GM23338 (cell line): ENCODE data around the gene KCNIP1. TPM values are rescaled to one million over a fixed set of nuclear protein-coding genes. Genes with fewer than 3 reads are reported as not detected.

Experiments used
- ATAC-seq: fragments of 200-7000 bp; cut with Tn5 transposase; 3 replicates; pipeline ENCODE4 v1.9.1; 2020
- DNase-seq: peaks from one replicate; pipeline ENCODE4 v3.0.0-alpha.2; 2015; ENCODE audit warnings: low spot score
- H2AFZ ChIP-seq: fragments of 200-600 bp; sonication (generic); 2 replicates; pipeline ENCODE4 v1.8.0; 2016; ENCODE audit warnings: antibody characterized with exemption, mild to moderate bottlenecking, moderate library complexity
- H3F3A ChIP-seq: fragments of 200-600 bp; sonication (generic); replicated peaks from 2 replicates; pipeline ENCODE4 v1.8.0; 2017; ENCODE audit warnings: antibody characterized with exemption, mixed run types, low read depth
- H3K27ac ChIP-seq: fragments of 200-600 bp; sonication (generic); 2 replicates; pipeline ENCODE4 v1.6.1; 2016; ENCODE audit warnings: low read depth
- H3K27me3 ChIP-seq: fragments of 200-600 bp; sonication (generic); 2 replicates; pipeline ENCODE4 v1.8.0; 2016; ENCODE audit warnings: mild to moderate bottlenecking, mixed run types, moderate library complexity; ENCODE audit not compliant: insufficient read depth
- H3K36me3 ChIP-seq: fragments of 200-600 bp; sonication (generic); 2 replicates; pipeline ENCODE4 v1.8.0; 2016; ENCODE audit warnings: mild to moderate bottlenecking; ENCODE audit not compliant: insufficient read depth
- H3K4me1 ChIP-seq: fragments of 200-600 bp; sonication (generic); 2 replicates; pipeline ENCODE4 v1.8.0; 2016; ENCODE audit warnings: mild to moderate bottlenecking, moderate library complexity; ENCODE audit not compliant: insufficient read depth
- H3K4me2 ChIP-seq: fragments of 200-600 bp; sonication (generic); 2 replicates; pipeline ENCODE4 v1.7.1; 2017; ENCODE audit warnings: mixed run types
- H3K4me3 ChIP-seq: fragments of 200-600 bp; sonication (generic); 2 replicates; pipeline ENCODE4 v1.6.1; 2016; ENCODE audit warnings: mixed run types
- H3K79me2 ChIP-seq: fragments of 200-600 bp; sonication (generic); replicated peaks from 2 replicates; pipeline ENCODE4 v1.8.0; 2017; ENCODE audit warnings: mild to moderate bottlenecking; ENCODE audit not compliant: insufficient read depth
- H3K9me2 ChIP-seq: fragments of 200-600 bp; sonication (generic); 2 replicates; pipeline ENCODE4 v1.8.0; 2017; ENCODE audit not compliant: insufficient read depth
- H4K20me1 ChIP-seq: fragments of 200-600 bp; sonication (generic); replicated peaks from 2 replicates; pipeline ENCODE4 v1.8.0; 2017; ENCODE audit warnings: mild to moderate bottlenecking; ENCODE audit not compliant: insufficient read depth
- H3K27ac Mint-ChIP-seq: 2 replicates; pipeline ENCODE4 v1.8.0; 2020; ENCODE audit warnings: inconsistent platforms, mild to moderate bottlenecking, moderate library complexity, mixed read lengths
- H3K27me3 Mint-ChIP-seq: 3 replicates; pipeline ENCODE4 v1.8.0; 2022; ENCODE audit warnings: low read depth, mild to moderate bottlenecking, moderate library complexity, mixed read lengths, inconsistent platforms; ENCODE audit not compliant: insufficient read depth, poor library complexity
- H3K36me3 Mint-ChIP-seq: 3 replicates; pipeline ENCODE4 v1.8.0; 2021; ENCODE audit warnings: low read depth, mild to moderate bottlenecking, inconsistent platforms, moderate library complexity, mixed read lengths
- H3K4me1 Mint-ChIP-seq: 3 replicates; pipeline ENCODE4 v1.8.0; 2020; ENCODE audit warnings: mild to moderate bottlenecking, inconsistent platforms, mixed read lengths
- H3K4me3 Mint-ChIP-seq: 3 replicates; pipeline ENCODE4 v1.8.0; 2021; ENCODE audit warnings: moderate library complexity, mild to moderate bottlenecking, inconsistent platforms, mixed read lengths
- H3K9me3 Mint-ChIP-seq: 3 replicates; pipeline ENCODE4 v1.8.0; 2020; ENCODE audit warnings: moderate library complexity, mild to moderate bottlenecking, inconsistent platforms, mixed read lengths
- CTCF ChIP-seq, 2 experiments: fragments of 200-600 bp in 1 of 2; sonication (generic) in 1 of 2; conservative IDR thresholded peaks; 2 replicates each; pipeline versions ENCODE4 v1.5.1 to v1.6.1; 2016 to 2017; ENCODE audit warnings: antibody characterized with exemption in 2 of 2, low read depth in 2 of 2, mild to moderate bottlenecking in 2 of 2, moderate library complexity in 1 of 2
- EZH2 ChIP-seq: fragments of 200-600 bp; sonication (generic); IDR thresholded peaks from one replicate; pipeline ENCODE4 v1.8.0; 2017; ENCODE audit warnings: antibody characterized with exemption, mild to moderate bottlenecking, low read depth; ENCODE audit not compliant: unreplicated experiment
- EZH2phosphoT487 ChIP-seq: fragments of 200-600 bp; sonication (generic); IDR thresholded peaks from one replicate; pipeline ENCODE4 v1.8.1; 2018; ENCODE audit warnings: antibody characterized with exemption; ENCODE audit not compliant: unreplicated experiment
- JUNB ChIP-seq: IDR thresholded peaks from one replicate; pipeline ENCODE4 v1.6.1; 2016; ENCODE audit warnings: antibody characterized with exemption; ENCODE audit not compliant: unreplicated experiment
- NANOG ChIP-seq: IDR thresholded peaks from 2 replicates; pipeline ENCODE4 v1.6.1; 2016; ENCODE audit warnings: antibody characterized with exemption, borderline replicate concordance
- POLR2AphosphoS5 ChIP-seq: IDR thresholded peaks from 2 replicates; pipeline ENCODE4 v1.6.1; 2016; ENCODE audit warnings: antibody characterized with exemption, low read depth
- REST ChIP-seq: IDR thresholded peaks from one replicate; pipeline ENCODE4 v1.6.1; 2018; ENCODE audit warnings: antibody characterized with exemption; ENCODE audit not compliant: unreplicated experiment
- STAT1 ChIP-seq: IDR thresholded peaks from one replicate; pipeline ENCODE4 v1.6.1; 2016; ENCODE audit warnings: antibody characterized with exemption; ENCODE audit not compliant: unreplicated experiment
- ZNF114 ChIP-seq: fragments of 250-450 bp; sonication (Bioruptor Pico); IDR thresholded peaks from 2 replicates; pipeline ENCODE4 v1.5.0; 2020; ENCODE audit warnings: mild to moderate bottlenecking, moderate library complexity
- ZNF331 ChIP-seq: fragments of 250-450 bp; sonication (Bioruptor Pico); IDR thresholded peaks from 2 replicates; pipeline ENCODE4 v1.5.0; 2020; ENCODE audit warnings: low read depth, mild to moderate bottlenecking, moderate library complexity
- polyA plus RNA-seq: library from polyadenylated mRNA; unstranded; fragments of >200 nt; fragmentation: Nextera tagmentation; extraction: Ambion mirVana; gene quantifications from 2 replicates; pipeline ENCODE4 v1.2.1, GENCODE V29; 2016
- total RNA-seq: library from RNA; depleted of rRNA; stranded (reverse); fragments of >200 nt; shearing (Covaris generic); gene quantifications from 2 replicates; pipeline ENCODE4 v1.2.3, GENCODE V29; 2014
- TF ChIP-seq, protein P1 (sequence below): IDR thresholded peaks from 2 replicates; pipeline ENCODE4 v1.6.1; 2016; ENCODE audit warnings: antibody characterized with exemption
- TF ChIP-seq, protein P2 (sequence below): fragments of 250-450 bp; sonication (Bioruptor Pico); IDR thresholded peaks from 2 replicates; pipeline ENCODE4 v1.5.0; 2020; ENCODE audit warnings: mild to moderate bottlenecking, moderate library complexity

KCNIP1 gene
- total and polyA plus RNA-seq, 2 experiments from 2014 or later: 0.31 to 0.87 TPM

GRCh38 chr5:170468633-170469285, 35.1 kb upstream of the KCNIP1 start:
- Histone ChIP-seq H3K9me2 (no peaks in the 10 kb centered on the region; the same call in 1 of the 2 replicates), H3K79me2 (no peaks in the 10 kb centered on the region), H3F3A (no peaks in the 10 kb centered on the region), H2AFZ (no peak overlapping the region), H3K27ac (no peak overlapping the region), H3K4me3 (no peak overlapping the region), H3K4me1 (peaks cover 3% of the 10 kb centered on the region), H3K4me2 (no peak overlapping the region), H3K27me3 (no peaks in the 10 kb centered on the region), H3K36me3 (no peaks in the 10 kb centered on the region), H4K20me1 (no peaks in the 10 kb centered on the region)
- Mint-ChIP-seq H3K27ac (no peak overlapping the region), H3K4me1 (peaks cover 12% of the 10 kb centered on the region), H3K9me3 (no peaks in the 10 kb centered on the region), H3K27me3 (peaks cover 2% of the 10 kb centered on the region), H3K36me3 (no peaks in the 10 kb centered on the region), H3K4me3 (no peak overlapping the region)
- DNase-seq (no peak), ATAC-seq (no peak)
- TF ChIP-seq ZNF114 (CRISPR knock-in tag): no peak
- no peak for TF ChIP-seq POLR2AphosphoS5
- TF ChIP-seq REST: no peak
- no peak for TF ChIP-seq STAT1
- TF ChIP-seq, protein P1, sequence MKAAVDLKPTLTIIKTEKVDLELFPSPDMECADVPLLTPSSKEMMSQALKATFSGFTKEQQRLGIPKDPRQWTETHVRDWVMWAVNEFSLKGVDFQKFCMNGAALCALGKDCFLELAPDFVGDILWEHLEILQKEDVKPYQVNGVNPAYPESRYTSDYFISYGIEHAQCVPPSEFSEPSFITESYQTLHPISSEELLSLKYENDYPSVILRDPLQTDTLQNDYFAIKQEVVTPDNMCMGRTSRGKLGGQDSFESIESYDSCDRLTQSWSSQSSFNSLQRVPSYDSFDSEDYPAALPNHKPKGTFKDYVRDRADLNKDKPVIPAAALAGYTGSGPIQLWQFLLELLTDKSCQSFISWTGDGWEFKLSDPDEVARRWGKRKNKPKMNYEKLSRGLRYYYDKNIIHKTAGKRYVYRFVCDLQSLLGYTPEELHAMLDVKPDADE: no peak
- TF ChIP-seq JUNB: no peak
- TF ChIP-seq EZH2phosphoT487: no peak
- TF ChIP-seq, protein P2, sequence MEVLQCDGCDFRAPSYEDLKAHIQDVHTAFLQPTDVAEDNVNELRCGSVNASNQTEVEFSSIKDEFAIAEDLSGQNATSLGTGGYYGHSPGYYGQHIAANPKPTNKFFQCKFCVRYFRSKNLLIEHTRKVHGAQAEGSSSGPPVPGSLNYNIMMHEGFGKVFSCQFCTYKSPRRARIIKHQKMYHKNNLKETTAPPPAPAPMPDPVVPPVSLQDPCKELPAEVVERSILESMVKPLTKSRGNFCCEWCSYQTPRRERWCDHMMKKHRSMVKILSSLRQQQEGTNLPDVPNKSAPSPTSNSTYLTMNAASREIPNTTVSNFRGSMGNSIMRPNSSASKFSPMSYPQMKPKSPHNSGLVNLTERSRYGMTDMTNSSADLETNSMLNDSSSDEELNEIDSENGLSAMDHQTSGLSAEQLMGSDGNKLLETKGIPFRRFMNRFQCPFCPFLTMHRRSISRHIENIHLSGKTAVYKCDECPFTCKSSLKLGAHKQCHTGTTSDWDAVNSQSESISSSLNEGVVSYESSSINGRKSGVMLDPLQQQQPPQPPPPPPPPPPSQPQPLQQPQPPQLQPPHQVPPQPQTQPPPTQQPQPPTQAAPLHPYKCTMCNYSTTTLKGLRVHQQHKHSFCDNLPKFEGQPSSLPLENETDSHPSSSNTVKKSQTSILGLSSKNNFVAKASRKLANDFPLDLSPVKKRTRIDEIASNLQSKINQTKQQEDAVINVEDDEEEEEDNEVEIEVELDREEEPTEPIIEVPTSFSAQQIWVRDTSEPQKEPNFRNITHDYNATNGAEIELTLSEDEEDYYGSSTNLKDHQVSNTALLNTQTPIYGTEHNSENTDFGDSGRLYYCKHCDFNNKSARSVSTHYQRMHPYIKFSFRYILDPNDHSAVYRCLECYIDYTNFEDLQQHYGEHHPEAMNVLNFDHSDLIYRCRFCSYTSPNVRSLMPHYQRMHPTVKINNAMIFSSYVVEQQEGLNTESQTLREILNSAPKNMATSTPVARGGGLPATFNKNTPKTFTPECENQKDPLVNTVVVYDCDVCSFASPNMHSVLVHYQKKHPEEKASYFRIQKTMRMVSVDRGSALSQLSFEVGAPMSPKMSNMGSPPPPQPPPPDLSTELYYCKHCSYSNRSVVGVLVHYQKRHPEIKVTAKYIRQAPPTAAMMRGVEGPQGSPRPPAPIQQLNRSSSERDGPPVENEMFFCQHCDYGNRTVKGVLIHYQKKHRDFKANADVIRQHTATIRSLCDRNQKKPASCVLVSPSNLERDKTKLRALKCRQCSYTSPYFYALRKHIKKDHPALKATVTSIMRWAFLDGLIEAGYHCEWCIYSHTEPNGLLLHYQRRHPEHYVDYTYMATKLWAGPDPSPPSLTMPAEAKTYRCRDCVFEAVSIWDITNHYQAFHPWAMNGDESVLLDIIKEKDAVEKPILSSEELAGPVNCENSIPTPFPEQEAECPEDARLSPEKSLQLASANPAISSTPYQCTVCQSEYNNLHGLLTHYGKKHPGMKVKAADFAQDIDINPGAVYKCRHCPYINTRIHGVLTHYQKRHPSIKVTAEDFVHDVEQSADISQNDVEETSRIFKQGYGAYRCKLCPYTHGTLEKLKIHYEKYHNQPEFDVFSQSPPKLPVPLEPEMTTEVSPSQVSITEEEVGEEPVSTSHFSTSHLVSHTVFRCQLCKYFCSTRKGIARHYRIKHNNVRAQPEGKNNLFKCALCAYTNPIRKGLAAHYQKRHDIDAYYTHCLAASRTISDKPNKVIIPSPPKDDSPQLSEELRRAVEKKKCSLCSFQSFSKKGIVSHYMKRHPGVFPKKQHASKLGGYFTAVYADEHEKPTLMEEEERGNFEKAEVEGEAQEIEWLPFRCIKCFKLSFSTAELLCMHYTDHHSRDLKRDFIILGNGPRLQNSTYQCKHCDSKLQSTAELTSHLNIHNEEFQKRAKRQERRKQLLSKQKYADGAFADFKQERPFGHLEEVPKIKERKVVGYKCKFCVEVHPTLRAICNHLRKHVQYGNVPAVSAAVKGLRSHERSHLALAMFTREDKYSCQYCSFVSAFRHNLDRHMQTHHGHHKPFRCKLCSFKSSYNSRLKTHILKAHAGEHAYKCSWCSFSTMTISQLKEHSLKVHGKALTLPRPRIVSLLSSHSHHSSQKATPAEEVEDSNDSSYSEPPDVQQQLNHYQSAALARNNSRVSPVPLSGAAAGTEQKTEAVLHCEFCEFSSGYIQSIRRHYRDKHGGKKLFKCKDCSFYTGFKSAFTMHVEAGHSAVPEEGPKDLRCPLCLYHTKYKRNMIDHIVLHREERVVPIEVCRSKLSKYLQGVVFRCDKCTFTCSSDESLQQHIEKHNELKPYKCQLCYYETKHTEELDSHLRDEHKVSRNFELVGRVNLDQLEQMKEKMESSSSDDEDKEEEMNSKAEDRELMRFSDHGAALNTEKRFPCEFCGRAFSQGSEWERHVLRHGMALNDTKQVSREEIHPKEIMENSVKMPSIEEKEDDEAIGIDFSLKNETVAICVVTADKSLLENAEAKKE: no peak
- TF ChIP-seq ZNF331 (CRISPR knock-in tag): no peak
- TF ChIP-seq NANOG: no peak
- TF ChIP-seq EZH2: no peak
- TF ChIP-seq CTCF (conservative IDR thresholded peaks at IDR 0.05; ENCODE audit: low read depth in 2 of 2): no peak
